Mammary epithelial cell (primary cell): ENCODE measurements around the gene GPRIN3.

Source experiments
- CTCF ChIP-seq, 2 donors: IDR thresholded peaks in 1 of 2; conservative IDR thresholded peaks in 1 of 2; 2 replicates each; pipeline ENCODE4 v1.5.1; 2011 to 2012; ENCODE audit warnings: inconsistent platforms in 2 of 2, low read length in 2 of 2, mild to moderate bottlenecking in 2 of 2, control low read depth in 1 of 2, low read depth in 1 of 2; ENCODE audit not compliant: insufficient read depth in 1 of 2; ENCODE audit errors: extremely low read depth in 1 of 2
- EZH2 ChIP-seq: IDR thresholded peaks from 2 replicates; pipeline ENCODE4 v1.6.1; 2012; ENCODE audit warnings: low read length, inconsistent platforms, borderline replicate concordance

GRCh38 chr4:89266128-89266527, 41.5 kb downstream of the GPRIN3 start:
- TF ChIP-seq CTCF (conservative IDR thresholded peaks at IDR 0.05 in 1 of 2, IDR thresholded peaks at IDR 0.05 in 1 of 2; ENCODE audit: extremely low read depth in 1 of 2, insufficient read depth in 1 of 2, low read depth in 1 of 2, low read length in 2 of 2) (no peak), EZH2 (no peak)
